ENCODE results near the gene USP30.

- TF ChIP-seq POLR2AphosphoS5 (IDR thresholded peaks at IDR 0.05; ENCODE audit: borderline replicate concordance, low read depth, low read length) (no peak), EZH2 (IDR thresholded peaks at IDR 0.05) (no peak), FOXP2 (optimal IDR thresholded peaks at IDR 0.05; ENCODE audit: control extremely low read depth, extremely low read length, insufficient read depth) (no peak)
These were observed 1.2 kb downstream of the USP30 start for GRCh38 chr12:109053382-109054123.

Measured in SK-N-MC (cell line).